GM12878 (cell line): ENCODE data around the gene PLCB2.

Experiments used
- MEF2A ChIP-seq: IDR thresholded peaks from 2 replicates; pipeline ENCODE4 v1.6.1; 2011; ENCODE audit warnings: low read depth, mild to moderate bottlenecking, low read length, moderate library complexity; ENCODE audit not compliant: insufficient read depth
- NBN ChIP-seq: fragments of 450-650 bp; IDR thresholded peaks from 2 replicates; pipeline ENCODE4 v1.6.1; 2016
- NFYB ChIP-seq: IDR thresholded peaks from 2 replicates; pipeline ENCODE4 v1.6.1; 2011; ENCODE audit warnings: low read depth, mild to moderate bottlenecking, low read length, improper control_type of control experiment, moderate library complexity; ENCODE audit not compliant: insufficient read depth
- NRF1 ChIP-seq: conservative IDR thresholded peaks from 2 replicates; pipeline ENCODE4 v1.6.1; 2011; ENCODE audit warnings: mild to moderate bottlenecking, low read depth, low read length, improper control_type of control experiment
- POLR2A ChIP-seq: IDR thresholded peaks from 2 replicates; pipeline ENCODE4 v1.6.1; 2011; ENCODE audit warnings: low read depth, mild to moderate bottlenecking, low read length
- RAD21 ChIP-seq: IDR thresholded peaks from 2 replicates; pipeline ENCODE4 v1.6.1; 2011; ENCODE audit warnings: mild to moderate bottlenecking, low read depth, low read length, moderate library complexity; ENCODE audit not compliant: insufficient read depth
- ZNF24 ChIP-seq: fragments of 450-650 bp; IDR thresholded peaks from 2 replicates; pipeline ENCODE4 v1.6.1; 2017; ENCODE audit warnings: antibody characterized with exemption, mild to moderate bottlenecking
- TF ChIP-seq, protein P1 (sequence below): fragments of 450-650 bp; IDR thresholded peaks from 2 replicates; pipeline ENCODE4 v1.6.1; 2016; ENCODE audit warnings: mild to moderate bottlenecking, moderate library complexity, borderline replicate concordance
- TF ChIP-seq, protein P2 (sequence below), 3 experiments: IDR thresholded peaks in 2 of 3; conservative IDR thresholded peaks in 1 of 3; 2 replicates each; pipeline ENCODE4 v1.5.1; 2011; ENCODE audit warnings: low read depth in 3 of 3, low read length in 3 of 3, mild to moderate bottlenecking in 3 of 3, control low read depth in 2 of 3, moderate library complexity in 2 of 3, inconsistent platforms in 1 of 3, mixed read lengths in 1 of 3; ENCODE audit not compliant: control insufficient read depth in 2 of 3, insufficient read depth in 1 of 3; ENCODE audit errors: extremely low read depth in 1 of 3
- TF ChIP-seq, protein P3 (sequence below): IDR thresholded peaks from 2 replicates; pipeline ENCODE4 v1.6.1; 2012; ENCODE audit warnings: low read depth, low read length, improper control_type of control experiment

DNA sequence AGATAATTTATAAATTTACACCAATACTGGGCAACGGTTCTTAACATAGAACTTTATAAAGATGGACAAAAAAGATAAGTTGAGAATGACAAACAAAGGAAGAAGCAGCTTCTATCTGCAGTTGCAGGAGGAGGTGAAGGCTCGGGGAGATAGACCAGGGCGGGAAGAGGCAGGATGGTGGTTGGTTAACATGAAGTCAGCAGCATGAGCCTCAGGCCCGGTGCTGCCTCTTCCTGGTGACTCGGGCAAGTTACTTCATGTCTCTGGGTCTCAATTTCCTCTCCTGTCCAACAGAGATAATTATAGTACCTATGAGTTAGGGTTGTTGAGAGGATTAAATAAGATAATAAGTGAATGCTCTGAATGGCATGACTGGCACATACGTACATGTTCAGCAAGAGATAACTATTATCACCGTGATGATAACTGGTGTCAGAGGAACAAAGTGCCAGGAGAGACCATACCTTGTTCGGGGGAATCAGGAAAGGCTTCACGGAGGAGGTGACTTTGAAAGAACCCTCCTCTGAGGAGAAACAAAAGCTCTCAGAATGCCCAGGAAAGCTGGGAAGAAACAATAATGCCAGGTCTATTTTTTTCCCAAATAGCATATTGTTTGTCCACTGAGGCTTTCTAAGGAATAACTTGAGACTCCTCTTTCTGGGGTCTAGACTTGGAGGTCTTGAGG, 64.5 kb downstream of the PLCB2 start:
- no peak for TF ChIP-seq NBN
- TF ChIP-seq, protein P1, sequence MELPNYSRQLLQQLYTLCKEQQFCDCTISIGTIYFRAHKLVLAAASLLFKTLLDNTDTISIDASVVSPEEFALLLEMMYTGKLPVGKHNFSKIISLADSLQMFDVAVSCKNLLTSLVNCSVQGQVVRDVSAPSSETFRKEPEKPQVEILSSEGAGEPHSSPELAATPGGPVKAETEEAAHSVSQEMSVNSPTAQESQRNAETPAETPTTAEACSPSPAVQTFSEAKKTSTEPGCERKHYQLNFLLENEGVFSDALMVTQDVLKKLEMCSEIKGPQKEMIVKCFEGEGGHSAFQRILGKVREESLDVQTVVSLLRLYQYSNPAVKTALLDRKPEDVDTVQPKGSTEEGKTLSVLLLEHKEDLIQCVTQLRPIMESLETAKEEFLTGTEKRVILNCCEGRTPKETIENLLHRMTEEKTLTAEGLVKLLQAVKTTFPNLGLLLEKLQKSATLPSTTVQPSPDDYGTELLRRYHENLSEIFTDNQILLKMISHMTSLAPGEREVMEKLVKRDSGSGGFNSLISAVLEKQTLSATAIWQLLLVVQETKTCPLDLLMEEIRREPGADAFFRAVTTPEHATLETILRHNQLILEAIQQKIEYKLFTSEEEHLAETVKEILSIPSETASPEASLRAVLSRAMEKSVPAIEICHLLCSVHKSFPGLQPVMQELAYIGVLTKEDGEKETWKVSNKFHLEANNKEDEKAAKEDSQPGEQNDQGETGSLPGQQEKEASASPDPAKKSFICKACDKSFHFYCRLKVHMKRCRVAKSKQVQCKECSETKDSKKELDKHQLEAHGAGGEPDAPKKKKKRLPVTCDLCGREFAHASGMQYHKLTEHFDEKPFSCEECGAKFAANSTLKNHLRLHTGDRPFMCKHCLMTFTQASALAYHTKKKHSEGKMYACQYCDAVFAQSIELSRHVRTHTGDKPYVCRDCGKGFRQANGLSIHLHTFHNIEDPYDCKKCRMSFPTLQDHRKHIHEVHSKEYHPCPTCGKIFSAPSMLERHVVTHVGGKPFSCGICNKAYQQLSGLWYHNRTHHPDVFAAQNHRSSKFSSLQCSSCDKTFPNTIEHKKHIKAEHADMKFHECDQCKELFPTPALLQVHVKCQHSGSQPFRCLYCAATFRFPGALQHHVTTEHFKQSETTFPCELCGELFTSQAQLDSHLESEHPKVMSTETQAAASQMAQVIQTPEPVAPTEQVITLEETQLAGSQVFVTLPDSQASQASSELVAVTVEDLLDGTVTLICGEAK: no peak
- TF ChIP-seq RAD21: no peak
- TF ChIP-seq POLR2A: no peak
- TF ChIP-seq NFYB: no peak
- TF ChIP-seq, protein P2, sequence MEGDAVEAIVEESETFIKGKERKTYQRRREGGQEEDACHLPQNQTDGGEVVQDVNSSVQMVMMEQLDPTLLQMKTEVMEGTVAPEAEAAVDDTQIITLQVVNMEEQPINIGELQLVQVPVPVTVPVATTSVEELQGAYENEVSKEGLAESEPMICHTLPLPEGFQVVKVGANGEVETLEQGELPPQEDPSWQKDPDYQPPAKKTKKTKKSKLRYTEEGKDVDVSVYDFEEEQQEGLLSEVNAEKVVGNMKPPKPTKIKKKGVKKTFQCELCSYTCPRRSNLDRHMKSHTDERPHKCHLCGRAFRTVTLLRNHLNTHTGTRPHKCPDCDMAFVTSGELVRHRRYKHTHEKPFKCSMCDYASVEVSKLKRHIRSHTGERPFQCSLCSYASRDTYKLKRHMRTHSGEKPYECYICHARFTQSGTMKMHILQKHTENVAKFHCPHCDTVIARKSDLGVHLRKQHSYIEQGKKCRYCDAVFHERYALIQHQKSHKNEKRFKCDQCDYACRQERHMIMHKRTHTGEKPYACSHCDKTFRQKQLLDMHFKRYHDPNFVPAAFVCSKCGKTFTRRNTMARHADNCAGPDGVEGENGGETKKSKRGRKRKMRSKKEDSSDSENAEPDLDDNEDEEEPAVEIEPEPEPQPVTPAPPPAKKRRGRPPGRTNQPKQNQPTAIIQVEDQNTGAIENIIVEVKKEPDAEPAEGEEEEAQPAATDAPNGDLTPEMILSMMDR (IDR thresholded peaks at IDR 0.05 in 2 of 3, conservative IDR thresholded peaks at IDR 0.05 in 1 of 3; ENCODE audit: control insufficient read depth in 2 of 3, extremely low read depth in 1 of 3, insufficient read depth in 1 of 3, low read depth in 3 of 3, low read length in 3 of 3): no peak
- no peak for TF ChIP-seq ZNF24
- TF ChIP-seq, protein P3, sequence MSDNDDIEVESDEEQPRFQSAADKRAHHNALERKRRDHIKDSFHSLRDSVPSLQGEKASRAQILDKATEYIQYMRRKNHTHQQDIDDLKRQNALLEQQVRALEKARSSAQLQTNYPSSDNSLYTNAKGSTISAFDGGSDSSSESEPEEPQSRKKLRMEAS: no peak
- no peak for TF ChIP-seq MEF2A
- no peak for TF ChIP-seq NRF1
